ENCODE measurements around the gene DAGLB.

GRCh38 chr7:6360841-6361240, 86.9 kb downstream of the DAGLB start:
- no peak for TF ChIP-seq CTCF (conservative IDR thresholded peaks at IDR 0.05)
- TF ChIP-seq ZFX (IDR thresholded peaks at IDR 0.05), result no peak
